Activated gamma-delta T cell (primary cell): ENCODE data around the gene SYNDIG1.

ENCODE experiments used
- DNase-seq: peaks from one replicate; lab custom pipeline; 2025; lab: John Stamatoyannopoulos, UW

The SYNDIG1 gene

GRCh38 chr20:24446811-24447210, 22.6 kb upstream of the SYNDIG1 start:
- no peak for DNase-seq

- no peak for DNase-seq
Measured at GRCh38 chr20:24448170-24448569, 21.3 kb upstream of the SYNDIG1 start.

DNA sequence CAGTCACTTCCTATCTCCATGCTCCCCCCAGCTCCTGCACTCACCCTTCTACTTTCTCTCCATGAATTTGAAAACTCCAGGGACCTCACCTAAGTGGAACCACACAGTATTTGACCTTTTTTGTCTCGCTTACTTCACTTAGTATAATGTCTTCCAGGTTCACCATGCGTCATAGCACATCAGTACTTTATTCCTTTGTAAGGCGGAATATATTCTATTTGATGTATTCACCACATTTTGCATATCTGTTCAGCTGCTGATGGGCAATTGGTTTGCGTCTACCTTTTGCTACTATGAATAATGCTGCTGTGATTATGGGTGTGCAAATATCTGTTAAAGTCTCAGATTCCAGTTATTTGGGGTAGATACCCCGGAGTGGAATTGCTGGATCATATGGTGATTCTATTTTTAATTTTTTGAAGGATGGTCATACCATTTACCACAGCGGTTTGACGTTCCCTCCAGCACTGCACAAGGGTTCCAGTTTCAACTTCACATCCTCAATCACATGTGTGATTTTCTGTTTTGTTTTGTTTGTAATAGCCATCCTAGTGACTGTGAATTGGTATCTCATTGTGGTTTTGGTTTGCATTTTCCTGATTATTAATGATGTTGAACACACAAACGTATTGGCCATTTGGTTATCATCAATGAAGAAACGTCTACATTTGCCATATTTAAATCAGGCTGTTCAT, 20.3 kb upstream of the SYNDIG1 start:
- DNase-seq, result no peak

DNA sequence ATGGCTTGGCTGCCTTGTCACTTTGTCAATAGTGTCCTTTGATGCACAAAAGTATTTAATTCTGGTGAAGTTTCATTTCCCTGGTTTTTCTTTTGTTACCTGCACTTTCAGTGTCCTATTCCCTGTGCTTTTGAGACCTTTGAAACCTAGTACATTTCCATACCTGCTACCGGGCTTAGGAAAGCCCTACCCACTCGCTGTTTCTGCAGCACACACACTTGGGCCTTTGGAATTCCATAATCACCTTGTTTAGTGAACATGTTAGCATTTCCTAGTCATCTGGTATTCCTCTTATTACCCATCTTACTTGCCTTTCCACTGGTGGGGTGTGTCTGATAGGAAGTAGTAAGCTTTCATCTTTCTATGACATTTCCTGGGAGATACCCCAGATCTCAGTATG, 19.3 kb upstream of the SYNDIG1 start:
- DNase-seq, result no peak

- no peak for DNase-seq
Measured at GRCh38 chr20:24450624-24451376, 18.6 kb upstream of the SYNDIG1 start.

GRCh38 chr20:24451428-24451827, 18.0 kb upstream of the SYNDIG1 start:
- no peak for DNase-seq

- no peak for DNase-seq
Measured at GRCh38 chr20:24452016-24452415, 17.4 kb upstream of the SYNDIG1 start.

DNA sequence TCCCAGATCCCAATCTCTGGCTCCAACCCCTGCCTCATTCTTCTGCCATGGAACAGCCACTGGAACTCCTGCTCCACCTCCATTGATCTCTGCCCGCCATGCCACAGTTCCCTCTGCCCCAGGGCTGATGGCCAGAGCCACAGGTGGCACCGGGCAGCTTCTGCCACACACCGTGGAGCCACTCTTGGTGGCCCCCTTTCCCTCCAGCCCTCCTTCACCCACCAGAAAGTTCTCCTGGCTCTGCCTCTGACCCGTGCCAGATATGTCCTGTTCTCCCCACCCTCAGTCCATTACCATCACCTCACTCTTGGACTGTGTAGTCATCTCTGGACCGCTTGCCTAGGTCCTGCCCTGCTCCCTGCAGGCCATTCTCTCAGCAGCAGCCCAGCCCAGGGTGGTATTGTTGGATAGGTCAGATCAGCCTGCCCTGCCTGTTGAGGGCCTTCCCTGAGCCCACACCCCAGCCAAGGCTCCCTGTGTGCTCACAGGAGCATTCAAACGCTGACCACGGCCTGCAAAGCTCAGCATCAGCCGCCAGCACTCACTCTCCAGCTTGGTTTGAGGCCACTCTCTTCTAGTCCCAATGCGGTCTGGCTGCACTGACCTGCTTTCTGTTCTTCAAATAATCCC, 16.8 kb upstream of the SYNDIG1 start:
- no peak for DNase-seq

- no peak for DNase-seq
Measured at GRCh38 chr20:24453869-24454268, 15.6 kb upstream of the SYNDIG1 start.

GRCh38 chr20:24455081-24455480, 14.3 kb upstream of the SYNDIG1 start:
- no peak for DNase-seq

DNA sequence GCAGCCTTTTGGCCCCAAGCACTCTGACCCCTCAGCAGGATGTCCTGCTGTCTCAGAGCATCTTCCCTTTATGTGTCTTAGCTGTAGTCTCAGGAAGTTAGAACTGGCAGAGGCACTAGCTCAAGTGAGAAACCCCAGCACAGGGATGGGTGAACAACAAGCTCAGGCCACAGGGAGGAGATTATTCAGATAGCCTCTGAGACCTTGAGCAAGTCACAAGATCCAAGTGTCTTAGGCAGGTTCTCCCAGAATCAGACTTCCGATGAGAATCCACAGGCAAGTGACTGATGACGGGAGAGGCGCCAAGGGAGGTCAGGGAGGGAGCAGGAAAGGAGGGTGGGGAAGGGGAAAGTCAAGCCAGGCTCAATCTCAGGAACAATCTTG, 13.0 kb upstream of the SYNDIG1 start:
- DNase-seq, result no peak

DNA sequence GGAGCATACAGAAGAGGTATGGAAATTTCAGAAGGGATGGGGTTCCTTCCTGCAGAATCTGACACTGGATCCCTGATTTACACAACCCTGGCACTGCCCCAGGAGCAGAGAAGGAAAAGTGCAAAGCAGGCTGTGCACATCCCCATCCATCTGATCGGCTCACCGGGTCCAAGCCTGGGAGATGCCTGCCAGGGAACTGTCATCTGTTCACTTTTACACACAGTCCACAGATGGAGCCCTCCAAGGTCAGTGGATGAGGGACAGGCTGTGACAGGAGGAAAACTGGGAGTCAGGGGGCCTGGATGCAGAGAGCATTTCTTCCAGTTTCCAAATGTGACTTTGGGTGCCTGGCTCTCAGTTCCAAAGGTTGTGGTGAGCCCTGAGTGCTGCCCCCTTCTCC, 11.0 kb upstream of the SYNDIG1 start:
- no peak for DNase-seq

DNA sequence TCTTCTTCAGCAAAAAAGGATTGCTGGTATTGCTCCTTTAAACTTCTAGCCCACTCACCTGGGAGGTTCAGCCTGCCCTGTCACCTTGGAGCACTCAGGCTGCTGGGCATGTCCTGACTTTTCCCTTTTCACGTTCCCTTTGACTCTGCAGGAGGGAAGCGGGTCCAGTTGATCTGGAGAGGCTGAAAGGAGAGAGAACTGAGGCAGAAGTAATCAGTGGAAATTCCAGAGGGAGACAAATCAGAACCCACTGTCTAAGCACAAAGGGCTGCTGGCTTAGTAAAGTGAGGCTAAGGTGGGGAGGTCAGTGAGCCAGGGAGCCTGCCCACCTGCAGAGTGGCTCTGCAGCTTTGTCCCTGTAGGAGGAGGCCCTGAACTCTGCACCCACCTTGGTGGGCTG, 9.7 kb upstream of the SYNDIG1 start:
- no peak for DNase-seq

DNA sequence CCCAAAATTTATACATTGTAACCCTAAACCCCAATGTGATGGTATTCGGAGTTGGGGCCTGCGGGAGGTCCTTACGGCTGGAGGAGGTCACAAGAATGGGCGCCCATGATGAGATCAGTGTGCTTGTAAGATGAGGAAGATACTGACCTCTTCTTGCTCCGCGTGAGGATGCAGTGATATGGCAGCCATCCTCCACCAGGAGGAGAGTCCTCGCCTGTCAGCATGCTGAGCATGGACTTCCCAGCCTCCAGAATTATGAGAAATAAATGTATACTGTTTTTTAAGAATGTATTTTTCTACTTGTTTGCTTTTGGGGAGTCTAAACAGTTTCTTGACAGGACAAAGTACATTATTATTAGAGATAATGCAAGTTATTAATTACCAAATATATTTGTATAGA, 8.7 kb upstream of the SYNDIG1 start:
- no peak for DNase-seq

DNA sequence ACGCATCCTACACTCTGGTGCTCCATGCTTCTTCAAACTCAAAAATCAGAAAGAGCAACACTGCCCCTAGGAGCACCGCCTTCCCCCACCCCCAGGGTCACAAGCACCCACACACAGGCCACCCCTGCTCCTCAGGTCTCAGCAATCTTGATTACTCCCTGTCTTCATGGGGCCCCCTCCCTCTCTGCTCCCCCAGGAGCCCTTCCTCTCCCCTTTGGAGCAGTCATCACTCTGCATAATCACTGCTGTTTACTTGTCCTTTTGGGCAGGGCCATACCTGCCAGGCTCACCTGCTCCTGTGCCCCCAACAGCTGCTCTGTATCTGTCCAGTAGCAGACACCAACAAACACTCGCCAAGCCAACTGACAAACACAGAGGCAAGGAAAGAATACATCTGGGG, 7.6 kb upstream of the SYNDIG1 start:
- DNase-seq, result no peak

DNA sequence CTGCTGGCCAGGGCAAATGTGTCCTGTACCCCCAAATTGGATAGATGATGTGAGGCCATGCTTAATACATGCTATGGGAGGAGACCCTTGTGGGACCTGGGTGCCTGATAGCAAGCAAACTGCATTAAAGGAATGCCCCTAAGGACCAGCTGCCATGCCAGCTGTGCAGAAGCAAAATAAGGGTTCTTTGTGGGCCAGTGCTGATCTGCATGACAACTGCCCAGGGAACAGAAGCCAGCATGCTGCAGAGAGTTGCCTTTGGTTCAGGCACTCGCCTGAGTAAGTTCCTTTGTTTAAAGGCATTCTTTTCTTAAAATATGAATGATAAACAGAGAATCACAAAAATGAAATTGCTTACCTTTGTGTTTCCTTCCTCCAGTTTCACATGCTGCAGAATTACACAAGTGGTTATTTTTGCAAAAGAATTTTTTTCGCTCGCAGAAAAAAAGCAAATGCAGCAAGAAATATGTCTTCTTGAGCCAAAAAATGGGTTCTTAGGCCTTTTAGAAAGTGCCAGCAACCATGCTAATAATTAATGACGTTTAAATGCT, 6.9 kb upstream of the SYNDIG1 start:
- DNase-seq, result no peak

GRCh38 chr20:24465159-24465558, 4.3 kb upstream of the SYNDIG1 start:
- DNase-seq, result no peak

GRCh38 chr20:24465730-24466129, 3.7 kb upstream of the SYNDIG1 start:
- no peak for DNase-seq

DNA sequence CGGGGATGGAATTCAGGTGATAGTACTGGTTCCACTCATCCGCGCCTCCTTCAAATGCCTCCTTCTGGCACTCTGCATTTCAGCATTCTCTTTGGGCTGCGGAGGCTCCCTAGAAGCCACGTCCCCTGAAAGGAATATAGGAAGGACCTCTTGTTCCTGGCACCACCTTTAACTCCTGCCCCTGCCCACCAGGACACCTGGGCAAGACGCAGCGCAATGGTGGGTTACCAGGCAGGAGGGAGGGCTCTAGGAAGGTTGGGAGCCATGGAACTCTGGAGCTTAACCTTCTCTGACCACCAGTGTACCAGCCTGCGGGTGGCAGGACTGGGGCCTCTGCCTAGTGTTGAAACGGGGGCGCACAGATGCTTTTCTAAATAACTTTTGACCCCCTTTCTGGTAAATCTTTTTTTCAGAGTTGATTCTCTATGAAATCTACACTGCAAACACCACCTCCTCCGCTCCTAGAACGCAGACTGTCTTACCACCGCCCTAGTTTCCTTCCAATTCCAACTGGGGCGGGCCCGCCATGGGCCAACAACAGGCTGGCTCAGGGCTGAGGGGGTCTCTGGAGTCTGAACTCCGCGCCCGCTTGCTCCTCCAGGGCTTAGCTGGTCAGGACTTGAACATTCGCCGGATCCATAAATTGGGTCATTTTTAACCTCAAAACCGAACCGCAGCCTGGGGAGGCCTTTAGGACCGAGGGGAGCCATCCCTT, 871 bp upstream of the SYNDIG1 start:
- DNase-seq, result no peak

GRCh38 chr20:24469894-24470745, 691 bp downstream of the SYNDIG1 start:
- DNase-seq, result no peak
